K562 (cell line): ENCODE measurements around the gene IQCK. TPM values are rescaled to one million over a fixed set of nuclear protein-coding genes. Genes with fewer than 3 reads are reported as not detected.

Experiments
- ATAC-seq: fragments of 200-7000 bp; cut with Tn5 transposase; 3 replicates; pipeline ENCODE4 v1.9.1; 2020; ENCODE audit warnings: moderate library complexity
- BruUV-seq: library from RNA; stranded (reverse); fragments of 400-500 nt; replicated peaks from 2 replicates; lab custom pipeline; 2021; lab: Mats Ljungman, UMichigan
- CTCF ChIA-PET: fragments of 300-600 bp; formaldehyde crosslinking; extraction: SDS; loops from one replicate; lab custom pipeline; 2021; ENCODE audit warnings: low intra/inter-chr PET ratio; lab: Yijun Ruan, JAX
- POLR2A ChIA-PET: fragments of 300-600, 350-650 bp; sonication (Branson Sonifier 250); formaldehyde crosslinking; extraction: SDS; loops from one replicate; lab custom pipeline; 2021; ENCODE audit warnings: antibody characterized with exemption, inconsistent platforms; lab: Yijun Ruan, JAX
- DNase-seq, 4 experiments: peaks; one replicate each; pipeline versions ENCODE4 v3.0.0 to v3.0.0-alpha.2; 2011 to 2018; ENCODE audit warnings: low spot score in 3 of 4, mixed read lengths in 3 of 4; ENCODE audit errors: extremely low read depth in 1 of 4
- FAIRE-seq: peaks from 2 replicates; lab custom pipeline; 2011; peaks lifted over from hg19 to GRCh38; lab: Jason Lieb, UNC
- H2AFZ ChIP-seq: 2 replicates; pipeline ENCODE4 v1.6.0; 2011; ENCODE audit warnings: low read depth, low read length, control low read depth, inconsistent platforms
- H3K27ac ChIP-seq: fragments of 200-600 bp; 3 replicates; pipeline ENCODE4 v1.8.0; 2011; ENCODE audit warnings: low read depth, mild to moderate bottlenecking, control low read depth, inconsistent platforms, low read length, moderate library complexity, mixed read lengths; ENCODE audit errors: extremely low read depth
- H3K27me3 ChIP-seq, 2 experiments: fragments of 300-600 bp in 1 of 2; 2 replicates in 1 of 2; 3 replicates in 1 of 2; pipeline versions ENCODE4 v1.6.0 to v1.8.0; 2011; ENCODE audit warnings: inconsistent platforms in 2 of 2, low read length in 2 of 2, mild to moderate bottlenecking in 1 of 2, mixed read lengths in 1 of 2, moderate library complexity in 1 of 2; ENCODE audit not compliant: control insufficient read depth in 2 of 2, insufficient read depth in 2 of 2
- H3K36me3 ChIP-seq: fragments of 300-600 bp; 3 replicates; pipeline ENCODE4 v1.8.0; 2011; ENCODE audit warnings: mild to moderate bottlenecking, low read length, inconsistent platforms; ENCODE audit not compliant: control insufficient read depth, insufficient read depth
- H3K4me1 ChIP-seq, 2 experiments: fragments of 200-600 bp in 1 of 2; replicated peaks in 1 of 2; 2 replicates in 1 of 2; 3 replicates in 1 of 2; pipeline versions ENCODE4 v1.5.1 to v1.8.0; 2011; ENCODE audit warnings: inconsistent platforms in 2 of 2, low read length in 2 of 2, mild to moderate bottlenecking in 1 of 2, mixed read lengths in 1 of 2, moderate library complexity in 1 of 2; ENCODE audit not compliant: control insufficient read depth in 2 of 2, insufficient read depth in 2 of 2
- H3K4me2 ChIP-seq: 2 replicates; pipeline ENCODE4 v1.6.1; 2011; ENCODE audit warnings: low read length, control low read depth, inconsistent platforms, mixed read lengths; ENCODE audit not compliant: insufficient read depth
- H3K4me3 ChIP-seq: fragments of 200-600 bp; sonication (generic), shearing (Covaris generic); 2 replicates; pipeline ENCODE4 v1.5.1; 2016; ENCODE audit warnings: control low read depth, inconsistent platforms
- H3K79me2 ChIP-seq: fragments of 200-600 bp; 3 replicates; pipeline ENCODE4 v1.8.0; 2011; ENCODE audit warnings: low read length, inconsistent platforms; ENCODE audit not compliant: control insufficient read depth, insufficient read depth
- H3K9ac ChIP-seq, 2 experiments: 2 replicates each; pipeline versions ENCODE4 v1.6.0 to v1.6.1; 2011; ENCODE audit warnings: low read depth in 2 of 2, low read length in 2 of 2, control low read depth in 1 of 2, inconsistent platforms in 1 of 2, mild to moderate bottlenecking in 1 of 2, mixed read lengths in 1 of 2; ENCODE audit not compliant: insufficient read depth in 1 of 2
- H3K9me1 ChIP-seq: one replicate; pipeline ENCODE4 v1.6.0; 2011; ENCODE audit warnings: inconsistent platforms, mild to moderate bottlenecking, low read length, moderate library complexity; ENCODE audit not compliant: control insufficient read depth, insufficient read depth
- H3K9me3 ChIP-seq: replicated peaks from 2 replicates; pipeline ENCODE4 v1.5.1; 2011; ENCODE audit warnings: low read depth, low read length, inconsistent platforms; ENCODE audit not compliant: control insufficient read depth, insufficient read depth
- H4K20me1 ChIP-seq: replicated peaks from 2 replicates; pipeline ENCODE4 v1.6.1; 2011; ENCODE audit warnings: low read length, inconsistent platforms, mixed read lengths; ENCODE audit not compliant: control insufficient read depth, insufficient read depth
- CEBPB ChIP-seq: fragments of 450-650 bp; IDR thresholded peaks from 2 replicates; pipeline ENCODE4 v1.6.1; 2016; ENCODE audit warnings: missing genetic modification characterization, missing compliant biosample characterization
- GTF3C2 ChIP-seq: IDR thresholded peaks from 3 replicates; pipeline ENCODE4 v1.6.1; 2011; ENCODE audit warnings: borderline replicate concordance, mild to moderate bottlenecking, moderate library complexity; ENCODE audit not compliant: insufficient read length; ENCODE audit errors: extremely low read depth
- MBD2 ChIP-seq: sonication (generic); IDR thresholded peaks from 2 replicates; pipeline ENCODE4 v1.6.1; 2016; ENCODE audit warnings: low read depth, borderline replicate concordance
- PHB ChIP-seq: fragments of 250-450 bp; sonication (Bioruptor Pico); IDR thresholded peaks from 2 replicates; pipeline ENCODE4 v1.5.0; 2021
- POLR2H ChIP-seq: IDR thresholded peaks from 2 replicates; pipeline ENCODE4 v1.6.1; 2016; ENCODE audit warnings: missing genetic modification characterization, low read depth, mild to moderate bottlenecking, control low read depth, missing compliant biosample characterization, moderate library complexity
- WGBS: fragments of 100-300 bp; shearing (Covaris generic); methylation state at CpG from one replicate; pipeline ENCODE4 v1.1.6; 2016; ENCODE audit warnings: low coverage, mixed read lengths; ENCODE audit not compliant: insufficient coverage; ENCODE audit errors: missing lambda C conversion rate; 5-methylcytosine and 5-hydroxymethylcytosine counted together
- in situ Hi-C: fragments of 300-500 bp; cut with MboI; formaldehyde crosslinking; loops from 4 replicates; pipeline ENCODE4 v1.15.0; 2018; ENCODE audit warnings: inconsistent platforms, mixed read lengths
- intact Hi-C: fragments of 100-400 bp; cut with micrococcal nuclease; formaldehyde crosslinking; loops from 2 replicates; pipeline ENCODE4 v1.14.2; 2022
- polyA plus RNA-seq, 8 experiments: library from polyadenylated mRNA; depleted of rRNA in 4 of 8; stranded (reverse) in 5 of 8; unstranded in 3 of 8; fragments of >200 nt; fragmentation: Nextera tagmentation in 2 of 8; fragmentation: Illumina TruSeq in 1 of 8; extraction: Ambion mirVana in 2 of 8; extraction: Trizol in 1 of 8; gene quantifications; 2 replicates each; pipeline versions ENCODE4 v1.2.1 to v1.2.3, GENCODE V29; 2011 to 2014; ENCODE audit warnings: inconsistent platforms in 1 of 8, missing spikeins in 1 of 8
- total RNA-seq, 7 experiments: library from RNA; depleted of rRNA in 6 of 7; stranded (reverse); fragments of >200 nt in 6 of 7; fragmentation: Illumina TruSeq in 2 of 7; extraction: Trizol in 2 of 7; gene quantifications; 2 replicates each; pipeline versions ENCODE4 v1.2.1 to v1.2.3, GENCODE V29; 2011 to 2021; ENCODE audit warnings: low replicate concordance in 1 of 7

The IQCK gene
- total and polyA plus RNA-seq, 9 of the 15 experiments (the other 6 are each of a cell fraction or from before 2014, with no cell fraction given), result 5.2 to 12.2 (median 7.3) TPM

- TF ChIP-seq CEBPB (tag) (no peak), MBD2 (no peak)
Measured at GRCh38 chr16:19846436-19846835, 128.4 kb downstream of the IQCK start (continued).

GRCh38 chr16:19848756-19849155, 130.7 kb downstream of the IQCK start:
- intact Hi-C loops, result no loop called here
- Histone ChIP-seq H3K9ac (no peak overlapping the region), H2AFZ (no peak overlapping the region), H3K27me3 (peaks cover 2 to 6% of the 10 kb centered on the region in 2 experiments; a peak in 1 of 5 replicates), H3K9me3 (no peaks in the 10 kb centered on the region), H3K4me2 (no peak overlapping the region), H3K9me1 (no peaks in the 10 kb centered on the region)
- 15% methylated on average over 3 of the region's 3 CpGs for WGBS
- CTCF ChIA-PET, result no interaction called here
- FAIRE-seq (no peak), ATAC-seq (no peak), DNase-seq (no peak)
- in situ Hi-C loops, result no loop called here
- POLR2A ChIA-PET, result no interaction called here
- BruUV-seq, result no TSS peak
- TF ChIP-seq POLR2H (tag), result no peak
- TF ChIP-seq GTF3C2, result no peak
- no peak for TF ChIP-seq PHB
- TF ChIP-seq, all 486 proteins: peak for 0
- peaks cover 0 to 8% of the 10 kb centered on the region in 2 experiments; a peak in 2 of 5 replicates for H3K4me1 ChIP-seq
- H4K20me1 ChIP-seq, result no peaks in the 10 kb centered on the region
- H3K27ac ChIP-seq, result no peak overlapping the region
- no peak overlapping the region for H3K4me3 ChIP-seq
- no peaks in the 10 kb centered on the region for H3K36me3 ChIP-seq
- no peaks in the 10 kb centered on the region for H3K79me2 ChIP-seq
